ENCODE measurements around the gene KCNIP4.

KCNIP4 gene

DNA sequence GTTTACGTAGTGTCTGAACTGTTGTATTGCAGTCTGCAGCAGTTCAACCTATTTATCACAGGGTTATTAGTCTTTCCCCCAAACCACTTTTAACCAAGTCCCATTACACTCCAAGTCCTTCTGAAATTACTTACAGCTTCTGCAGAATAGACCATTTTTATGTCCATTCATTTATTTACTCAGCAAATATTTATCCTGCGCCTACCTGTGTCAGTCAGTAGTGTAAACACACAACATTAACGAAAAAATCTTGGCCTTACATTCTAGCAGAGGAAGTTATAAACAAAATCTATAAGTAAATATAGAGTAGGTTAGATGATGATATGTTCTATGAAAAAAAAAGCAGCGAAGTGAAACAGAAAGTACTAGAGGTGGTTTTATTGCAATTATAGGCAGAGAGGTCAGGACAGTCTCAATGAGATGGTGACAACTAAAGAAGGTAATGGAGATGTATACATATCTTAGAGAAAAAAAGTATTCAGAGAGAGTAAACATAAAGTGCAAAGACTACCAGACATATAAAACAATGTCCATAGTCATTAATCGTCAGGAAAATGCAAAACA, 534.7 kb downstream of the KCNIP4 start:
- Mint-ChIP-seq H3K36me3 (ENCODE audit: low read depth) (no peaks in the 10 kb centered on the region), H3K27ac (no peak overlapping the region), H3K27me3 (ENCODE audit: low read depth, poor library complexity) (peaks cover 3% of the 10 kb centered on the region), H3K4me3 (no peak overlapping the region), H3K9me3 (no peaks in the 10 kb centered on the region), H3K4me1 (no peaks in the 10 kb centered on the region)
- no peak for TF ChIP-seq CTCF (IDR thresholded peaks at IDR 0.05)
- DNase-seq = no peak

GRCh38 chr4:21411086-21411485, 537.5 kb downstream of the KCNIP4 start:
- no peak for TF ChIP-seq CTCF (IDR thresholded peaks at IDR 0.05)
- Mint-ChIP-seq H3K27ac (no peak overlapping the region), H3K36me3 (ENCODE audit: low read depth) (no peaks in the 10 kb centered on the region)

GRCh38 chr4:21410372-21410771, 538.2 kb downstream of the KCNIP4 start:
- Mint-ChIP-seq H3K4me1 (no peaks in the 10 kb centered on the region), H3K9me3 (no peaks in the 10 kb centered on the region), H3K27me3 (ENCODE audit: low read depth, poor library complexity) (no peaks in the 10 kb centered on the region), H3K4me3 (no peak overlapping the region), H3K36me3 (ENCODE audit: low read depth) (no peaks in the 10 kb centered on the region), H3K27ac (no peak overlapping the region)
- no peak for DNase-seq
- no peak for TF ChIP-seq CTCF (IDR thresholded peaks at IDR 0.05)

More at GRCh38 chr4:21411086-21411485, 537.5 kb downstream of the KCNIP4 start:
- Mint-ChIP-seq H3K27me3 (ENCODE audit: low read depth, poor library complexity) (no peaks in the 10 kb centered on the region), H3K9me3 (no peaks in the 10 kb centered on the region), H3K4me3 (no peak overlapping the region), H3K4me1 (no peaks in the 10 kb centered on the region)
- no peak for DNase-seq

- no peaks in the 10 kb centered on the region for H3K4me1 Mint-ChIP-seq
- no peak overlapping the region for H3K27ac Mint-ChIP-seq
- H3K36me3 Mint-ChIP-seq (ENCODE audit: low read depth) = no peaks in the 10 kb centered on the region
- no peak for TF ChIP-seq CTCF (IDR thresholded peaks at IDR 0.05)
- H3K4me3 Mint-ChIP-seq = no peak overlapping the region
- DNase-seq = no peak
- peaks cover 4% of the 10 kb centered on the region for H3K9me3 Mint-ChIP-seq
- H3K27me3 Mint-ChIP-seq (ENCODE audit: low read depth, poor library complexity) = no peaks in the 10 kb centered on the region
Measured at GRCh38 chr4:21387683-21388082, 560.9 kb downstream of the KCNIP4 start.

DNA sequence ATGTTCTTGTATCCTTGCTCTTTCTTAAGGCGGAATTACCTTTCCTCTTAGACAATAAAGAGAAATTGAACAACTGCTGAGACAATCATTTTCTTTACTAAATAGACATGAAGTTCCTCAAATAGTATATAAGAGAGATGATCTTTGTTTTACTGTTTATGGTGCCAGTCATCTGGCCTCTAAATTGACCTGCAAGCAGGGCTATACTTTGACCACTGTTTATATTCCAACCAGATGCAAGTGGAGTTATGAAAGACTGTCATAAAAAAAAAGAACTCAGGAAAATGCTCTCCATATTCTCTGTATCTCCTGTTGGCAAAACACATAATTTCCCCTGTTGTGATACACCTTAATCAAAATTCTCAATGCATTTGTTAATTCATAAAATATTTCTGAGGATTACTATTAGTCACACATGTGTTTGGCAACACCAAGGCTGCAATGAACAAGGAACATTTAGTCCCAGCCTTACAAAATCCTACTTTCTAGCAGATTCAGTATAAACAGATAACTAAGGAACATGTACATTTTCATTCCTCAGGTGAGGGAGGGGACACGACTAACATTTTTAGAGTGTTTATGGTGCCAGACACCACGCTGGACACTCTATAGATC, 562.3 kb downstream of the KCNIP4 start:
- no peaks in the 10 kb centered on the region for H3K36me3 Mint-ChIP-seq (ENCODE audit: low read depth)
- no peak overlapping the region for H3K27ac Mint-ChIP-seq
- TF ChIP-seq CTCF (IDR thresholded peaks at IDR 0.05) = no peak
- H3K9me3 Mint-ChIP-seq = peaks cover 4% of the 10 kb centered on the region
- H3K4me3 Mint-ChIP-seq = no peak overlapping the region
- no peaks in the 10 kb centered on the region for H3K4me1 Mint-ChIP-seq
- no peaks in the 10 kb centered on the region for H3K27me3 Mint-ChIP-seq (ENCODE audit: low read depth, poor library complexity)
- DNase-seq = no peak

GRCh38 chr4:21385706-21386105, 562.9 kb downstream of the KCNIP4 start:
- no peak overlapping the region for H3K27ac Mint-ChIP-seq
- no peaks in the 10 kb centered on the region for H3K27me3 Mint-ChIP-seq (ENCODE audit: low read depth, poor library complexity)
- H3K4me3 Mint-ChIP-seq = no peak overlapping the region
- peaks cover 1% of the 10 kb centered on the region for H3K9me3 Mint-ChIP-seq
- no peak for DNase-seq
- H3K4me1 Mint-ChIP-seq = no peaks in the 10 kb centered on the region
- TF ChIP-seq CTCF (IDR thresholded peaks at IDR 0.05) = no peak
- H3K36me3 Mint-ChIP-seq (ENCODE audit: low read depth) = no peaks in the 10 kb centered on the region

All from nephron progenitor cell (in vitro differentiated cells).